Endodermal cell (in vitro differentiated cells): ENCODE data around the gene RIMOC1. TPM values are rescaled to one million over a fixed set of nuclear protein-coding genes. Genes with fewer than 3 reads are reported as not detected.

ENCODE experiments used
- DNase-seq: peaks from one replicate; pipeline ENCODE4 v3.0.0-alpha.2; 2017
- H3K27ac ChIP-seq: 2 replicates; pipeline ENCODE4 v1.5.1; 2013; ENCODE audit warnings: mild to moderate bottlenecking, low read depth, low read length, moderate library complexity
- H3K27me3 ChIP-seq: 2 replicates; pipeline ENCODE4 v1.6.1; 2013; ENCODE audit warnings: mild to moderate bottlenecking, low read length, moderate library complexity; ENCODE audit not compliant: insufficient read depth, control insufficient read depth, poor library complexity, severe bottlenecking
- H3K36me3 ChIP-seq: 2 replicates; pipeline ENCODE4 v1.7.0; 2013; ENCODE audit warnings: mild to moderate bottlenecking, low read length, moderate library complexity; ENCODE audit not compliant: control insufficient read depth, insufficient read depth
- H3K4me1 ChIP-seq: one replicate; pipeline ENCODE4 v1.7.0; 2013; ENCODE audit warnings: low read length; ENCODE audit not compliant: control insufficient read depth, insufficient read depth
- H3K4me3 ChIP-seq: 2 replicates; pipeline ENCODE4 v1.5.1; 2013; ENCODE audit warnings: mild to moderate bottlenecking, low read length, moderate library complexity
- H3K9ac ChIP-seq: 2 replicates; pipeline ENCODE4 v1.6.1; 2013; ENCODE audit warnings: mild to moderate bottlenecking, low read length, moderate library complexity; ENCODE audit not compliant: poor library complexity, severe bottlenecking; ENCODE audit errors: extremely low read depth
- H3K9me3 ChIP-seq: 2 replicates; pipeline ENCODE4 v1.6.1; 2013; ENCODE audit warnings: mild to moderate bottlenecking, low read length, moderate library complexity; ENCODE audit not compliant: control insufficient read depth
- H3K27ac Mint-ChIP-seq: 2 replicates; pipeline ENCODE4 v1.8.0; 2020; ENCODE audit warnings: mixed read lengths
- H3K27me3 Mint-ChIP-seq: 2 replicates; pipeline ENCODE4 v1.8.0; 2021; ENCODE audit warnings: mild to moderate bottlenecking, mixed read lengths; ENCODE audit not compliant: insufficient read depth
- H3K36me3 Mint-ChIP-seq: 2 replicates; pipeline ENCODE4 v1.8.0; 2020; ENCODE audit warnings: low read depth, mixed read lengths
- H3K4me1 Mint-ChIP-seq: 2 replicates; pipeline ENCODE4 v1.8.0; 2020; ENCODE audit warnings: mixed read lengths
- H3K4me3 Mint-ChIP-seq: 2 replicates; pipeline ENCODE4 v1.8.0; 2020; ENCODE audit warnings: mild to moderate bottlenecking, moderate library complexity, mixed read lengths
- H3K9me3 Mint-ChIP-seq: 2 replicates; pipeline ENCODE4 v1.8.0; 2020; ENCODE audit warnings: mild to moderate bottlenecking, mixed read lengths
- WGBS, 2 experiments: methylation state at CpG; one replicate each; pipeline versions ENCODE4 v1.1.5 to v1.1.7; 2013; ENCODE audit warnings: missing lambda C conversion rate in 2 of 2, mixed read lengths in 1 of 2; ENCODE audit not compliant: insufficient coverage in 1 of 2, insufficient read length in 1 of 2; 5-methylcytosine and 5-hydroxymethylcytosine counted together
- total RNA-seq, 2 donors: library from RNA; stranded (reverse); fragmentation: NEBNext Ultra II Directional in 1 of 2; extraction: Animal tissue kit (Norgen Biotek cat#: 25700) in 1 of 2; gene quantifications; 2 replicates in 1 of 2; 3 replicates in 1 of 2; pipeline ENCODE4 v1.2.1, GENCODE V29; 2021
- TF ChIP-seq, protein P1 (sequence below): fragments of 200-600 bp; sonication (generic); conservative IDR thresholded peaks from 2 replicates; pipeline ENCODE4 v1.5.0; 2021; ENCODE audit warnings: antibody characterized with exemption, mild to moderate bottlenecking

Gene RIMOC1
- total RNA-seq, 2 donors from 2014 or later: 46.5 to 47.0 TPM

DNA sequence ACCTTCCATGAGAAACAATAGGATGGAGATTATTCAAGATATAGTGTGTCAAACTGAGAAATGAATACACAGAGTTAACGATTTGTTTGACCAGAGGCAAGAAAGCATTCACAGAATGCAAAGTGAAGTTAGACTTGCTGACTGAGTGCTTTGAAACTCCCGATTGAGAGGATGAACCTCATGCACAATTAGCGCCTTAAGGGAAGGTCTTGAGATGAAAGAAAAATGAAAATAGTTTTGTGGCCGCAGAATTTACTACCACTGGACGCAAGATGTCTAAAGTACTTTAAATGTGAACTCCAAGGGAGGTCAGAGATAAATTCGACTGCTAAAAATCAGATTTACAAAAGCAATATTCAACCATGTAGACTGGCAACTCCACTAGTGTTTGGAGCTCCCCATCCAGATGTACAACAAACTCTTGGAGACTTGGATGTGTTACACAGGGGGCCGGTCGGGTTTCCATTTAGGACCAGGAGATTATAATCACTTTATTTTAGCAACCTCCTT lies 707 bp upstream of the RIMOC1 start:
- DNase-seq: no peak
- 52 to 71% methylated on average over 6 to 8 of the region's 8 CpGs for WGBS, 2 experiments
- H3K27me3 ChIP-seq: no peaks in the 10 kb centered on the region
- Mint-ChIP-seq H3K9me3 (no peaks in the 10 kb centered on the region), H3K4me3 (peak overlapping the region; percentile 88), H3K27me3 (peaks cover 12% of the 10 kb centered on the region), H3K27ac (peak overlapping the region; percentile 98), H3K36me3 (peaks cover 16% of the 10 kb centered on the region), H3K4me1 (peaks cover 10% of the 10 kb centered on the region)
- H3K36me3 ChIP-seq: peaks cover 25% of the 10 kb centered on the region
- no peaks in the 10 kb centered on the region for H3K4me1 ChIP-seq
- peak overlapping the region; percentile 30 for H3K27ac ChIP-seq
- peak overlapping the region; percentile 90 for H3K4me3 ChIP-seq
- peak overlapping the region; percentile 64 for H3K9ac ChIP-seq
- H3K9me3 ChIP-seq: no peaks in the 10 kb centered on the region
- TF ChIP-seq, protein P1, sequence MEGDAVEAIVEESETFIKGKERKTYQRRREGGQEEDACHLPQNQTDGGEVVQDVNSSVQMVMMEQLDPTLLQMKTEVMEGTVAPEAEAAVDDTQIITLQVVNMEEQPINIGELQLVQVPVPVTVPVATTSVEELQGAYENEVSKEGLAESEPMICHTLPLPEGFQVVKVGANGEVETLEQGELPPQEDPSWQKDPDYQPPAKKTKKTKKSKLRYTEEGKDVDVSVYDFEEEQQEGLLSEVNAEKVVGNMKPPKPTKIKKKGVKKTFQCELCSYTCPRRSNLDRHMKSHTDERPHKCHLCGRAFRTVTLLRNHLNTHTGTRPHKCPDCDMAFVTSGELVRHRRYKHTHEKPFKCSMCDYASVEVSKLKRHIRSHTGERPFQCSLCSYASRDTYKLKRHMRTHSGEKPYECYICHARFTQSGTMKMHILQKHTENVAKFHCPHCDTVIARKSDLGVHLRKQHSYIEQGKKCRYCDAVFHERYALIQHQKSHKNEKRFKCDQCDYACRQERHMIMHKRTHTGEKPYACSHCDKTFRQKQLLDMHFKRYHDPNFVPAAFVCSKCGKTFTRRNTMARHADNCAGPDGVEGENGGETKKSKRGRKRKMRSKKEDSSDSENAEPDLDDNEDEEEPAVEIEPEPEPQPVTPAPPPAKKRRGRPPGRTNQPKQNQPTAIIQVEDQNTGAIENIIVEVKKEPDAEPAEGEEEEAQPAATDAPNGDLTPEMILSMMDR: no peak

DNA sequence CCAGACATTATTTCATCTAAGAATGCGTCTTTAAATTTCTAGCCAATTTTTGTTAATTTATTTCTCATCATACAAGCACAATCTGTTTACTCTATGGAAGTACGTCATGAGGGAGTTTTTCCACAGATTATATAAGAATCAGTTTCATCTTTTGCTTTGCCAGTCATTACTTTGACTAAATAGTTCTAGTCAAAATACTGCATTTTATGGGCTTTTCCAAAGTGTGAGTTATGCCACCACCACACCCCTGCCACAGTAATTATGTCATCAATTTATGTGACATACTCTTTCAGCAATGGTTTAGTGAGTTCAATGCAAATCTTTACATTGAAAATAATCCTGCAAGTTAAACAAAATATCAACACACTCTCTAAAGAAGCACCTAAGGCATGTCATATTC lies 2.0 kb downstream of the RIMOC1 start:
- Mint-ChIP-seq H3K27ac (no peak overlapping the region), H3K4me1 (peaks cover 10% of the 10 kb centered on the region), H3K9me3 (no peaks in the 10 kb centered on the region), H3K4me3 (no peak overlapping the region), H3K36me3 (peaks cover 34% of the 10 kb centered on the region), H3K27me3 (peaks cover 12% of the 10 kb centered on the region)
- Histone ChIP-seq H3K9me3 (no peaks in the 10 kb centered on the region), H3K9ac (no peak overlapping the region), H3K27ac (no peak overlapping the region), H3K36me3 (peaks cover 49% of the 10 kb centered on the region), H3K4me3 (peak overlapping the region; percentile 94), H3K27me3 (no peaks in the 10 kb centered on the region), H3K4me1 (no peaks in the 10 kb centered on the region)
- DNase-seq: no peak
- TF ChIP-seq, protein P1: no peak
- 96 to 100% methylated on average over 2 of the region's 2 CpGs for WGBS, 2 experiments

DNA sequence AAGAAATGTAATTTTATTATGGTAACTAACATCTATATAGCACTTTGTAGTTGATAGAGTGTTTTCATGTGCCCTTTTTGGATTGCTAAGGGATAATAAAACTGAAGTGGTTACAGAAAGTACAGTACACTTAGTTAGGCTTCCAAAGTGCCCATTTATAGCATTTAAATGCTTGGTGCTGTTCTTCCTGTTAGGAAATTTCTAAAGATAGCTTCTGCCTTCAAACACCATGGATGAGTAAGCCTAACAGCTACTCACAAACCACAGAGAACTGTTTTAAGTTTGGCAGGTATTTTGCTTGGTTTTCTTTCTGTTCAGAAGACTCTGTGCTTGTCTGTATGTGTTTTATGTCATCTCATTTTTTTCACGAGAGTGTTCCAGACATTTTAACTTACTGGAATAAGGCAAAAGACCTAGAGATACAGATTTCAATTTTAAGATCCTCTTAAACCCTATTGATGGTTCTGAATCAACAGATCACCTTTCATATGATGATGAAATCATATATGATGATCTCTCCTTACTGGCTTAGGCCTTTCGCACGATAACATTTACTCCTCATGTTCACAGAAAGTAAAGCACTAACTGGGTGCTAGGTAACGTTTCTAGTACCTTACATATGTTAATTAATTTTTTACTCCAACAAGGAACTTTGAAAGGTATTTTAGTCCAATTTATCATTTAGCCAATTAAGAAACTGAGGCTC lies 4.4 kb downstream of the RIMOC1 start:
- 83 to 98% methylated on average over 1 to 4 of the region's 4 CpGs for WGBS, 2 experiments

More for the DNA sequence above, 4.4 kb downstream of the RIMOC1 start:
- H3K4me3 Mint-ChIP-seq: no peak overlapping the region
- DNase-seq: no peak
- Histone ChIP-seq H3K4me1 (no peaks in the 10 kb centered on the region), H3K27ac (no peak overlapping the region), H3K36me3 (peaks cover 72% of the 10 kb centered on the region), H3K27me3 (no peaks in the 10 kb centered on the region), H3K4me3 (no peak overlapping the region), H3K9ac (no peak overlapping the region), H3K9me3 (no peaks in the 10 kb centered on the region)
- TF ChIP-seq, protein P1: no peak
- no peaks in the 10 kb centered on the region for H3K9me3 Mint-ChIP-seq
- no peak overlapping the region for H3K27ac Mint-ChIP-seq
- peaks cover 52% of the 10 kb centered on the region for H3K36me3 Mint-ChIP-seq
- no peaks in the 10 kb centered on the region for H3K27me3 Mint-ChIP-seq
- H3K4me1 Mint-ChIP-seq: peaks cover 7% of the 10 kb centered on the region
